Neutrophil (primary cell): ENCODE results near the gene FCGR1A.
"Not testable (repeated sequence)": the region's sequence is repeated elsewhere in the genome, so short reads cannot be mapped to it uniquely, and the experiment has no call there.

Experiments
- H3K27ac ChIP-seq: fragments of 200-600 bp; sonication (generic); 2 replicates; pipeline ENCODE4 v1.5.1; 2016; ENCODE audit warnings: mild to moderate bottlenecking, moderate library complexity
- H3K27me3 ChIP-seq: fragments of 200-600 bp; sonication (generic); 2 replicates; pipeline ENCODE4 v1.6.0; 2016; ENCODE audit warnings: mild to moderate bottlenecking
- H3K36me3 ChIP-seq: fragments of 200-600 bp; sonication (generic); 2 replicates; pipeline ENCODE4 v1.5.1; 2017
- H3K4me1 ChIP-seq, 2 experiments: fragments of 200-600 bp in 1 of 2; sonication (generic) in 1 of 2; 1 replicate in 1 of 2; 2 replicates in 1 of 2; pipeline versions ENCODE4 v1.5.1 to v1.6.1; 2013 to 2016; ENCODE audit warnings: low read depth in 1 of 2, low read length in 1 of 2, mild to moderate bottlenecking in 1 of 2, moderate library complexity in 1 of 2; ENCODE audit not compliant: control insufficient read depth in 1 of 2, insufficient read depth in 1 of 2
- H3K4me3 ChIP-seq, 2 experiments: fragments of 200-600 bp in 1 of 2; sonication (generic) in 1 of 2; 1 replicate in 1 of 2; 2 replicates in 1 of 2; pipeline ENCODE4 v1.5.1; 2013 to 2016; ENCODE audit warnings: low read depth in 1 of 2, low read length in 1 of 2, mild to moderate bottlenecking in 1 of 2, moderate library complexity in 1 of 2
- H3K9me3 ChIP-seq: fragments of 200-600 bp; sonication (generic); 2 replicates; pipeline ENCODE4 v1.5.1; 2016

FCGR1A gene

DNA sequence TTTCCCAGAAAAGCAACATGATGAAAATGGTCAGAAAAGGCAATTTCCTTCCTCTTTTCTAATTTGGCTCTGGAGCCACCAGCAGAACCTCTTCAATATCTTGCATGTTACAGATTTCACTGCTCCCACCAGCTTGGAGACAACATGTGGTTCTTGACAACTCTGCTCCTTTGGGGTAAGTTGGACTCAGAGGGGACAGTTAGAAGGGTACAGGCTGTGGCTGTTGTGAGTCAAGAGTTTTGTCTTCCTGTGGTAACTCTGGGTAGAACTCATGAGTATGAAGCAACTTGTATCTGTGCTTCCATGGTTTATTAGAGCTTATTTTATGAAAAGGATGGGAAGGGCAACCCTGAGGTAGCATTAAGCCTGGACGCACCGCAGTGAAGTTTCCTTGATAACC lies at the start of gene FCGR1A:
TSS of gene FCGR1A (plus strand) at position 95 of the 400 bp plus-strand sequence. CDS start at position 145, 50 bp downstream.
- H3K9me3 ChIP-seq, H3K27me3 ChIP-seq, H3K36me3 ChIP-seq: not testable (repeated sequence)
- peak within 1 kb of the TSS; percentile 58 for H3K27ac ChIP-seq
- H3K4me1 ChIP-seq = peaks cover 12 to 19% of the 10 kb centered on the region in 2 experiments
- H3K4me3 ChIP-seq = peak within 1 kb of the TSS in 1 of 2 experiments; percentile 38

DNA sequence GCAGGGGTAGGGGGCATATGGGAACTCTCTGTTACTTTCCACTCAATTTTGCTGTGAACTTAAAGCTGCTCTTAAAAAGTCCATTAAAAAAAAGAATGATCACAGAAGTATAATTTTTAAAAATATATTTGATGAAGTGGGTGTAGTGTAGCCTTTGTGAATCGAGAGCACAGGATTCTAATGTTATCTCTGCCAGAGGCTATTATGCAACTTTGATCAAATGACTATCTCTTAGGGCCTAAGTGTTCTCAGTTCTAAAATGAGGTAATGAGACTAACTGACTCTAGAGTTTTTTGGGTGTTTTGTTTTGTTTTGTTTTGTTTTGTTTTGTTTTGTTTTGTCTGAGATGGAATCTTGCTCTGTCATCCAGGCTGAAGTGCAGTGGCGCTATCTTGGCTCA lies 49.7 kb upstream of the FCGR1A start:
- H3K9me3 ChIP-seq, H3K27ac ChIP-seq, H3K27me3 ChIP-seq, H3K4me1 ChIP-seq, H3K4me3 ChIP-seq, H3K36me3 ChIP-seq: not testable (repeated sequence)

DNA sequence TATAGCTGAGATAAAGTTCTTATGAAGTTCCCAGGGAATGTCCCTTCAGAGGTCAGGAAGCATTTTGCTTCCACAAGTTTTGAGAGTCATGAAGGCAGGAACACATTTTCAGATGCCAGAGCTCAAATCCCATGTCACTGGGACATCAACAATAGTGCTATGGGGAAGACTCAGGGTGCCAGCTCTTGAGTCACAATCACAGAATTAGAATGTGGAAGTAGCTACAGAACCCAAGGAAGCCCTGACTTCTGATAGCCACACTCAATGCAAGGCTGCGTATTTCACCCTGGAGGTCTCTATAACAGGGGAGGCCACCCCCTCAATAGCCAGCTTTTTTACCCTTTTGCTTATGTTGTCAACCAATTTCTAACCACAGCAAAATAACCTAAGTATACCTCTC lies 47.8 kb upstream of the FCGR1A start:
- H3K4me1 ChIP-seq, H3K27ac ChIP-seq, H3K27me3 ChIP-seq, H3K4me3 ChIP-seq, H3K9me3 ChIP-seq, H3K36me3 ChIP-seq: not testable (repeated sequence)

- not testable (repeated sequence) for H3K4me1 ChIP-seq, H3K27ac ChIP-seq, H3K9me3 ChIP-seq, H3K27me3 ChIP-seq, H3K36me3 ChIP-seq
- H3K4me3 ChIP-seq = peak overlapping the region; percentile 25 to 27
Observed at GRCh38 chr1:149740148-149740581, 42.3 kb upstream of the FCGR1A start.

- peak overlapping the region in 1 of 2 experiments; percentile 27 for H3K4me3 ChIP-seq
- not testable (repeated sequence) for H3K27ac ChIP-seq, H3K36me3 ChIP-seq, H3K9me3 ChIP-seq, H3K27me3 ChIP-seq, H3K4me1 ChIP-seq
Observed at GRCh38 chr1:149740590-149741230, 41.8 kb upstream of the FCGR1A start.

DNA sequence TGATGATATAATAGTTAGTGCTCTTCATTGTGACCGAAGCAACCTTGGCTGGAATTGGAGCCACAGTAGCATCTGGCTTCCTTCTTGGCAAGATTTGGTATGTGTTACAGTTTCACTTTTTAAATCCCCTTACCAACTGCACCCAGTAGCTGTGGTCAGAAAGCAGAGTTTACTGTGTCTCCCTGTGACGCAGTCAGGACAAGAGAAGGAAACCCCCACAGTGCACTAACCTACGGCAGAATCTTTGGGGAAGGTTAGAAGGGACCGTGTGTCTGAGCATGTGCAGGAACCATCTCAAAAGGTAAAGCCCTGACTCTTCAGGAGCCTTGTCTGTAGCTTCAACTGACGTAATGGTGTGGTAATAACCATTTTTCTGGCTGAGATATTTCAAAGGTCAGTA lies 40.6 kb upstream of the FCGR1A start:
- not testable (repeated sequence) for H3K4me1 ChIP-seq, H3K9me3 ChIP-seq, H3K27ac ChIP-seq, H3K4me3 ChIP-seq, H3K27me3 ChIP-seq, H3K36me3 ChIP-seq

GRCh38 chr1:149746463-149747356 lies 35.8 kb upstream of the FCGR1A start:
- peak overlapping the region; percentile 18 to 39 for H3K4me3 ChIP-seq
- not testable (repeated sequence) for H3K27ac ChIP-seq, H3K9me3 ChIP-seq, H3K4me1 ChIP-seq, H3K36me3 ChIP-seq, H3K27me3 ChIP-seq

DNA sequence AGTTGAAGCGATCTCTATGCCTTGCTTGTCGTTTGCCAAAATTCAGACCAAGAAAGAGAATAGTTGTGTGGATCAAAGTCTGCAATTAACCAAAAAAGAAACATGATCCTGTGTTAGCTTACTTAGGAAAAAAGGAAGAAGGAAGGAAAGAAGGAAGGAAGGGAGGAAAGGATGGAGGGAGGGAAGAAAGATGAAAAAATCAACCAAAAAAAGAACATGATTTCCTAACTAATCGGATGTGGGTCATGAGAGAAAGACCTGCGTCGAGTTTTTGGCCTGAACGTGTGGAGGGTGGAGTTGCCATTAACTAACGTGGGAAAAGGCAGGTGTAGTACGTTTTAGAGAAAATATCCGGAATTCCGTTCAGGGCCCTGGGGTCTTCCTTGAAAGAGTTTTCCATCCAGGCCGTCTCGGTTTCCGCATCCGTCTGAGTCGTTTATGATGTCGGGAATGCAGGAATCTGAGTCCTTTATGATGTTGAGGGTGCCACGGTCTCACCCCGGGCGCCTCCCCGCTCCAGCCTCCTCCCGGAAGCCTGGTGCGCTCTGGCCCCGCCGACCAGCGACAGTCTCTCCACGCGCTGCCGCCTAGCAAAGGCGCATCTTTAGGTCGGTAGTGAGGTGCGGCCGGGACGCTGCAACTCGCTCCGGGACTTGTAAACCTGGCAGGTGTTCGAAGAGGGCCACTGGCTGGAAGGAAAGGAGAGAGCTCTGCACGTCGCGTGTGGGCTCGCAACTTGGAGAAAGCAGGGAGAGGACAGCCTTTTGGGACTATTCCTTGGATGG lies 34.9 kb upstream of the FCGR1A start:
- not testable (repeated sequence) for H3K9me3 ChIP-seq, H3K27ac ChIP-seq, H3K27me3 ChIP-seq, H3K4me1 ChIP-seq, H3K36me3 ChIP-seq
- peak overlapping the region in 1 of 2 experiments; percentile 39 for H3K4me3 ChIP-seq

DNA sequence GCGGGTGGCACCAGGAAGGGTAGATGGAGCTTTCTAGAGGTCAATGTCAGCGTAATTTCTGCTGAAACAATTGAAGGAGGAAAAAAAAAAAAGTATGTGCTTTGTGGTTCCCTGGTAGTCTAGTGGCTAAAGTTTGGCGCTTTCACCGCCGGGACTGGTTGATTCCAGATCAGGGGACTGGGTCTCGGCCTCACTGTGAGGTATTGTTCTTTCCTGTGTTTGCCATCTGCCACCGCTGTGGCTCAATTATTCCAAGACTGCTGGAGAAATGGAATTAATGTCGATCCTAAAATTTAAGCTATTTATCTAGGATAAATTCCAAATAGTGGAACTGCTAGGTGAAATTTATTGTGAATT lies 34.4 kb upstream of the FCGR1A start:
- H3K36me3 ChIP-seq, H3K4me1 ChIP-seq, H3K9me3 ChIP-seq, H3K27ac ChIP-seq, H3K27me3 ChIP-seq: not testable (repeated sequence)
- peak overlapping the region in 1 of 2 experiments; percentile 20 for H3K4me3 ChIP-seq

DNA sequence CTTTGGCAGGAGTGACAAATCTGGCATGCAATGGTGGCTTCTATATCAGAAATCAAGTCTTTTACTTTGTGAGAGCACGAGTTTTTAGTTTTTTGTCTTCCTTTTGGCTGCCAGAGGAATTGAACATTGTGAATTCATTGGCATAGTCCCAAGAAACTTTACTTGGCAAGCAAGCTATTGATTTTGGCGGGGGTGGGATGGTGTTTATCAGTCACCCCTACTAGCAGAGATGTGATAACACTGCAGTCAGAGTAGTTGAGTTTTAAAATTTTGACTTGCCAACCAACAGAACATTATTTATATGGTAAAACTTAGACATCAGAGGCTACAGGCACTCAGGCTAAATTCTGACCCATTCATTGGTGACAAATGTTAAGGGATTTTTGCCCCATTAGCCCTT lies 31.9 kb upstream of the FCGR1A start:
- not testable (repeated sequence) for H3K27me3 ChIP-seq, H3K4me1 ChIP-seq, H3K27ac ChIP-seq, H3K36me3 ChIP-seq, H3K9me3 ChIP-seq, H3K4me3 ChIP-seq

DNA sequence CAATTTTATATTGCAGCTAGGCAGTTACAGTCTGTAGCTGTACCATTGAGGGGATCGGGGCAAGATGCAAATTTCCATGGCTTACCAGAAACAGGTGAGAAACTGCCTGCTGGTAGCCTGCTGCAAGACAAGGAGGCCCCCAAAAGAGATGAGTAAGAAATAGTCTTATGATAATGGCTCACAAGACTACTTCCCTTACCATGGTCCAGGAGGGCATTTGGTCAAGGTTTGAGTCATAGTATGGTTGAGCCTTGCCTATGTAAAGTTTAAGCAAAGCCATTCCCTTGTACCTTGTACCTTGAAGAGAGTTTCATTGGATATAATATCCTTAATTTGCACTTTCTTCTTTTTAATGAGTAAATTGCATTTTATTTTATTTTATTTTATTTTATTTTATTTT lies 30.3 kb upstream of the FCGR1A start:
- H3K4me3 ChIP-seq, H3K36me3 ChIP-seq, H3K27ac ChIP-seq, H3K27me3 ChIP-seq, H3K4me1 ChIP-seq, H3K9me3 ChIP-seq: not testable (repeated sequence)

DNA sequence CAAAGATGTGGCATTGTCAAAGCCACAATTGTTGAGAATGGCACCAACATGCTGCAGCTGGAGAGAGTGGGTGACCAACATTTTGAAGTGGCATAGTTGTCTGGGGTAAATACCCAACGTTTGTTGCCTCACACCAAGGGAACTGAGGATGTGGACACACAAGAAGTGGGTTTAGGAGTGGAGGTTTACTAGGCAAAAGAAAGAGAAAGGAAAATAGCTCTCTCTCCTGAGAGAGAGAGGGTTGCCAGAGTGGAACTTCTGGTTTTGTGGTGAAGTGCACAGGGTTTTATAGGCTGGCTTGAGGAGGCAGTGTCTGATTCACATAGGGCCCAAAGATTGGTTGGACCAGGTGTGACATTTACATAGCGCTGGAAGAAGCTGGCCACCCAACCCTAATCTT lies 29.0 kb upstream of the FCGR1A start:
- H3K36me3 ChIP-seq, H3K4me1 ChIP-seq, H3K27ac ChIP-seq, H3K27me3 ChIP-seq, H3K4me3 ChIP-seq, H3K9me3 ChIP-seq: not testable (repeated sequence)

DNA sequence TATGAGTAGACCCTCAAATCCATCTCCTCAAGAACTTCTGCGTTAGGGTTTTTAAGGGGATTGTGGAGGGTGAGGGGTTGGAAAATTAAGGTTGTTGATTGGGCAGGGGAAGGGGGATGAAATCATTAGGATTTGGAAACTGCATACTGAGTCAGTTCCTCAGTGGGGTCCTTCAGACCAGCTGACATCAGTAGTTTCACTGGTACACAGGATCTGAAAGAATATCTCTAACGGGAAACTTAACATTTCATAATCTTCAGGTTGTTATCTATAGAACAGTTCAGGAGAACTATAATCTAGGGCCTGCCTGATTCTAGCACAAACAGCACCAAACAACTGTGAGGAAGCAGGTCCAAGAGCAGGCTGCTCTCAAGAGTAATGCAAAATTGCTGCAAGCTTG lies 27.2 kb upstream of the FCGR1A start:
- not testable (repeated sequence) for H3K27ac ChIP-seq, H3K9me3 ChIP-seq, H3K27me3 ChIP-seq, H3K36me3 ChIP-seq, H3K4me3 ChIP-seq, H3K4me1 ChIP-seq
